Activated T-cell treated with anti-CD3 and anti-CD28 coated beads, Interleukin-2, amount 50 U/mL, for 48 hours (primary cell): ENCODE data around the gene AP1B1.
"Not testable (repeated sequence)": the region's sequence is repeated elsewhere in the genome, so short reads cannot be mapped to it uniquely, and the experiment has no call there.

Experiments
- DNase-seq, 2 experiments: peaks; one replicate each; pipeline ENCODE4 v3.0.0-alpha.2; 2020

Gene AP1B1

GRCh38 chr22:29346659-29347058 is 41.7 kb downstream of the AP1B1 start:
- no peak for DNase-seq

- no peak for DNase-seq
These were observed 42.4 kb downstream of the AP1B1 start for GRCh38 chr22:29345932-29346331.

DNA sequence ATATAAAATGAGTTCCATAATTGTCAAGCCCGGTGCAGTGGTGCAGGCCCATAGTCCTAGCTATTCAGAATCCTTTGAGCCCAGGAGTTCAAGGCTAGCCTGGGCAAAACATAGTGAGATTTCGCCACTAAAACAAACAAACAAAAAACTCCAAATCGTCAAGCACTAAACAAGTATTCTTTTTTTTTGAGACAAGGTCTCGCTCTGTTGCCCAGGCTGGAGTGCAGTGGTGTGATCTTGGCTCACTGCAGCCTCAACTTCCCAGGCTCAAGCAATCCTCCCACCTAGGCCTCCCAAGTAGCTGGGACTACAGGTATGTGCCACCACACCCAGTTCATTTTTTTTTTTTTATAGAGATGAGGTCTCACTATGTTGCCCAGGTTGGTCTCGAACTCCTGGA is 43.5 kb downstream of the AP1B1 start:
- not testable (repeated sequence) for DNase-seq

GRCh38 chr22:29344137-29344536 is 44.2 kb downstream of the AP1B1 start:
- no peak for DNase-seq

DNA sequence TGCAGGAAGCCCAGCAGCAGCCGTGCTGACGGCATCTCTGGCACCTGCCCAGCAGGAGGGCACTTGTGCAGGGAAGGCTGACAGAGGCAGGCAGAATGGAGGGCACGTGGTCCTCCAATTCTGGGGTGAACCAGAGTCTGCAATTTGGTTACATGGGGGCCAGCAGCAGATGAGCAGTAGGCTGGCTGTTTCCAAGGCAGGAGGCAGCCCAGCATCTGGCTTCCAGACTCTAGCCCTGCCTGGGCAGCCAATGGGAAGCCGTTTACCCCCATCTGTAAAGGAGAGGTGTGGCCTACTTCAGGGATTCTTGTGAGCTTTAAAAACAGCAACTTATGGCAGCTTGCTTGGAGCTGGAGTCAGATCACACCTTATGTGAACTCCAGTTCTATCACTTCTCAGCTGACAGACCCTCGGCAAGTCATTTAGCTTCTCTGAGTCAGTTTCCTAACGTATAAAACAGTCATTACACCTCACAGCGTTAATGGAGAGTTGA is 45.0 kb downstream of the AP1B1 start:
- no peak for DNase-seq

DNA sequence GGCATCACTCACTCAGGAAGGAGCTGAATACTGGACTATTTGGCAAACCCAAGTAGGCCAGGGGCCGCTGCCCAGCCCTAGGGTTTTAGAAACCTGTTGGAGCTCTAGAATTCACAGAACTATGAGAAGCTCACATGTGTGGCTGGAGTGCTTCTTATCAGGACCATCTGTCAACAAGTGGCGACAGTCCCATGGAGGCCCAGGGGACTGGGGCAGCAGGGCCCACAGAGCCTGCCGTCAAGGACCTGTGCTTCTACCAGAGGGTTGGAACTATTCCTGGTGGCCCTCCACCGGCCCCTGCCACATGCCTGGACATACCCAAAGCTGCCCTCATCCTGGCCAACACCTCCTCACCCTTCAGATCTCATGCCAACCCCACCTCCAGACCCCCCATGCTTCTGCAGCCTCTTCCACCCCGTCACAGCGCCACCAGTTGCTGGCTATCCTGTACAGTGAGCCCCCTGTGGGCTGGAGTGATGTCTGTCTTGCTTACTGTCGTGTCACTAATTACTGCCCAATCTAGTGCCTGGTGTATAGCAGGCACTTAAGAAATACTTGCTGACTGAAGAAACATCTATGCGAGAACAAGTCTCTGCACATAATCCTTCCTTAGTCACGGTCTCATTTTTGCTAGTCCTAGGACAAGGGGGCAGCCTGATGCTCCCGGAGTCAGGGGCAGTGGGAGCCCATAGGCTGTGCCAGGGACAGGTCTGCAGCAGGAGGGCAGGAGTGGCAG is 45.6 kb downstream of the AP1B1 start:
- no peak for DNase-seq

- no peak for DNase-seq
These were observed 46.2 kb downstream of the AP1B1 start for GRCh38 chr22:29342177-29342576.

GRCh38 chr22:29341849-29342127 is 46.6 kb downstream of the AP1B1 start:
- no peak for DNase-seq

DNA sequence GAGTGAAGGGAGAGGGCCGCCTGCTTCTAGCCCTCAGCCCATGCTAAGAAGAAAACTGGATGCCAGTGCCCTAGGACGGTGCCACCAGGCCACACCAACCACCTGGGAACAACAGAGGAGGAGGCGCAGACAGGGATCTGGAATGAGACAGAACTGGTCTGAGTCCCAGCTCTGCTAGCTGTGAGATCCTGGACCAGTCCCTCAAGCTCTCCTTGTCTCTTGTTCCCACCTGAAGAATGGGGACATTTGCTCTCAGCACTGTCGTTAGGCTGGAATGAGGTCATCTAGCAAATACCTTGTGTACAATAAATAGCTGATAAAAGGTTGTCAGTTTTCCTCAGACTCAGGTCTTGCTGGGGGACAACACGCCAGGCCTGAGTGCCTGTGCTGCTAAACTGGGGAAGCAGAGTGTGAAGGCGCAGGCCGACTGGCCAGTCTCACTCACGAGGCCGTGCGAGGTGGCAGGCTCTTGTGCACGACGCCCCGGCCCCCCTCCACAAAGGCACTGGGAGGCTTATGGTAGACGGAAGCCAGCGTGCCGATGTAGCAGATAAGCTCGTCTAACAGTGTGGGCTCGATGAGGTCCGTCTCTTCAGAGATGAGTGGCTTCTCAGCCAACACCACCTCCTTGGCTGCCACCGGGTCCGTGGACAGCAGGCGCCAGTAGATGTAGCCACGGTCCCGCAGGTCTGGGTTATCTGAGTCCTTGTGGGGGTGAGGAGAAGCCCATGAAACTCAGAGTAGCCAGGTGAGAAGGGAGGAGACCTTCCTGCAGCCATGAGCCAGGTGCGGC is 47.1 kb downstream of the AP1B1 start:
- no peak for DNase-seq

DNA sequence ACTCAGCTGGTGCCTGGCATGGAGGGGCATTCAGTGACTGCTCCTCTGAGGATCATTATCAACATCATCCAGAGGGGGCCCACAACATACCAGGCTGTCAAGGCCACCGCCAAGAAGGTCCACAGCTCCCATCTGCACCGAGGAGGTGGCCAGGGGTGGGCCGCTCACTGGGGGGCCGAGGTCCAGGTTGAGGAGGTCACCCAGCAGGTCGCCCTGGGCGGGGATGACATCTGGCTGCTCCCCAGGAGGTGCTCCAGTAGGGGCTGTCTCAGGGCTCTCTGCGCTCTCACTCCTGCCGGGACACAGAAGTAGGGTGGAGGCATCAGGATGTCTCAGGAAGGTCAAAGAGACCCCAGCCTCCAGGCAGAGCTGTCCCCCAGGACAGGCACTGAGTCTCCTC is 47.8 kb downstream of the AP1B1 start:
- no peak for DNase-seq

DNA sequence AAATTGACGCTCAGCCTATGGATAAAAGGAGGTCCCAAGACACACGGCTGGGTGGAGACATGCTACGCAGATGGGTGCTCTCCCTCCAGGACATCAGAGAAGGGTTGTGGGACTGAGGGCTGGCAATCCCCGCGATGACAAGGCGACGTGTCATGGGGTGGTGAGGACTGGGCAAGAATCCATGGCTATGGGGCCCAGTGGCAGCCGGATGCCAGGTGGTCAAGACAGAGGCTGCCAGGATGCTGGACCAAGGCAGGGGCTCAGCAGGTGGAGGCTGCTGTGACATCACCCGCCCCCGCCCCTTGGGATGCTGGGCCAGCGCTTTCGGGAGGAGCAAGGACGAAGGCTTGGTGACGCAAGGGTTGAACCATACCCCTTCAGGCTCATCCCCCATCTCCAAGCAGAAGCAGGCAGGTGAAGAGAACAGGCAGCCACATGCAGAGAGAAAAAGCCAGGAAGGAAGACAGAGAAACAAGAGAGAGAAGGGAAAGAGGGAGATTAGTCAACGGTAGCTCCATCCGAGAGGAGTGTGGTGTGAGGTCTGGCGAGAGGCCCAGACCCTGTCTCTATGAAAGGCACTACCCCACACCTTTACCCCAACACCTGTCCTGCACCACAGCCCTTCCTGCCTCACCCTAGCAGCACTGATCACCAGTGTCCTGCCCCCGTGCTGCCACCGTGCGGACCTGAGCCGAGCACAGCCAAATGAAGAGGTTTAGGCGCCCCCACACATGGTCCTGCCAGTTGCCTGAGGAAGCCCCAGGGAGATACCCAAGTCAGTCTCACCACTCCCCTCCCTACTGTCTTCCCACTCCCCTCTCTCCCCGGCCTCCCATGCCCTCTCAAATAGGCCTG is 48.8 kb downstream of the AP1B1 start:
- no peak for DNase-seq

GRCh38 chr22:29338398-29338797 is 50.0 kb downstream of the AP1B1 start:
- DNase-seq = no peak

DNA sequence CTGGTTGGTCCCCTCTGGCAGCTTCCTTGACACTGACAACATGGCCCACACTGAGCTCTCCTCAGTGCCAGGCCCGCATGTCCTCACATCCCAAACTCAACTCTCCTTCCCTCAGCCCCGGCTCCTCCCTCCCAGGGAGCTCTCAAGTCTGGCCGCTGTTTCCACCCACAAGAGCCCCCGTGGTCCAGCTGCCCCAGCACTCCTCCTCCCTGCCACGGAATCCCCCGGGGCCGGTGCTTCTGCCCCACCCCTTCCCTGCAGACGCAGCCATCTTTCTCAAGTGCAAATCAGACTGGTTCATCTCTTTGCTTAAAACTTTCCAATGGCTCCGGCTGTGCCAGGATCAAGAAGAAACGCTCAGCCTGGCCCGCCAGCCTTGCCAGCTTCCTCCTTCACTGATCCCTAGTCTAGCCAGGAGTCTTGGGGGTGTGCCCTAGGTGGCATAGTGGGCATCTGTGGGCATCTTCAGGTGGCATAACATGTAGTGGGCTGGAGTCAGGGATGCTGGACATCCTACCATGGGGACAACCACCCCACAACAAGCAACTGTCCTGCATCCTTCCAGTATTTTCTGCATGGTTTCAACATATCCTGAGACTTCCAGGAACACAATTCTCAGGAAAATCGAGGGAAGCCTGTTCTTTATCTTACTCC is 50.6 kb downstream of the AP1B1 start:
- DNase-seq = no peak

DNA sequence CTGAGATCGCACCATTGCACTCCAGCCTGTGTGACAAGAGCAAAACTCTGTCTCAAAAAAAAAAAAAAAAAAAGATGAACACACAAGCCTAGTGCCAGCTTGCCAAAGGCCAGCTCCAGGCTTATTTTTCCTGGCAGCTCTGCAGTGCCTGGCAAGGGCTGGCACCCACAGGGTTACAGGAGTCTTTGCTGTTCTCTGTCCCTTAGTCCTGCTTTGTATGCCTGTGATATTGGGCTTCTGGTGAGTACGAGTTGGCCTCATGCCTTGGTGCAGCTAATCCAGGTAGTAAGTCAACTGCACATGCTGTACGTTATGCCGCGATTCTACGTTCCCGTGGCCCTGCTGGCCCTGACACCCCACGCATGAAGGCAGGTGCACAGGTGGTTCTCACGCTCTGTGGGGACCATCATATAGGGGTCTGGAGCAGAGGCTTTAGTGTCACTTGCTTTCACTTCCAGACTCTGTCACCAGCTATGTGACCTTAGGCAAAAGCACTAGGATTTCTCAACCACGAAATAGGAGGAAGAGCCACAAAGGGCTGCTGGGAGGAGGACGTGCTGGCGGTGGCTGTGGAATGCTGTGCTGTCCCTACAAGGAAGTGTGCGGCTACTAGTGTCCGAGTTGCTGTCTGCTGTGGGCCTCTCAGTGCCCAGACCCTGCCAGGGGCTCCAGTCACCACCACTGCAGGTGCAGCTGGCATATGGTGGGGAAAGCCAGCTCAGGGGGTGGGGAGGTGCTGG is 51.4 kb downstream of the AP1B1 start:
- DNase-seq = no peak

DNA sequence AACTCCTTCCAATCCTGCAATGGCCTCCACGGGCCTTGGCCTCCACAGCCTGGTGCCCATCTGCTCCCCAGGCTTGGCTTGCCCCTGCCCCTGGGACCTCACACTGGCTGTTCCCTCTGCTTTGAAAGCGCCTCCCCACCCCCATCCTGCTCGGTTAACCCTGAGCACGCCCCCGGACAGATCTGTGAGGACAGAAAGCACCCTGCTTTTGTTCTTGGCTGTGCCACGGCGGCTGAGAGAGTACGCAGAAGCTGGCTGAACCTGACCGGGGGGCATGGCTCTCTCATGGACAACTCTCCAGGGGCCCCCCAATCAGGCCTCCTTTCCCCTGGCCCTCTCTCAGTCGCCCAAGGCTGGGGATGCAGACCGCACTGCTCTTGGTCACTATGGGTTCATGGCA is 52.7 kb downstream of the AP1B1 start:
- DNase-seq = no peak

GRCh38 chr22:29334696-29335344 is 53.5 kb downstream of the AP1B1 start:
- DNase-seq = no peak

- no peak for DNase-seq
These were observed 54.2 kb downstream of the AP1B1 start for GRCh38 chr22:29334148-29334547.

- no peak for DNase-seq
These were observed 55.4 kb downstream of the AP1B1 start for GRCh38 chr22:29332886-29333496.

GRCh38 chr22:29331658-29332300 is 56.6 kb downstream of the AP1B1 start:
- DNase-seq = no peak

DNA sequence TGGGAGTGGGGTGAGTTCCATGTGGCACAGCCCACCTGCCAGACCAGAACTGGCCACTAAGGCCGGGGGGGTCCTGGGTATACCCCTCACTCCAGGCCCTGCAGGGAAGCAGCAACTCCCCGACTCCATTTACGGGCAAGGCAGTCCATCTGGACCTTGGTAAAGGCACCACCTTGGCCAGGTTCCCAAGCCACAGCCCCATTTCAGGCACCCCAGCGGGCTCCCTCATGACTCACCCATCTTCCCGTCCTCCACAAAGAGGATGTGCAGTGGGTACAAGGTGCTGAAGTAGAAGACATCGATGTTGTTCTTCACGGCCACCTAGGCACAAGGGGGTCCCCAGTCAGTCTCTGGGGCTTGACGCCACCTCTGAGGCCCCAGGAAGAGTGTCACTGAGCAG is 57.2 kb downstream of the AP1B1 start:
- no peak for DNase-seq

DNA sequence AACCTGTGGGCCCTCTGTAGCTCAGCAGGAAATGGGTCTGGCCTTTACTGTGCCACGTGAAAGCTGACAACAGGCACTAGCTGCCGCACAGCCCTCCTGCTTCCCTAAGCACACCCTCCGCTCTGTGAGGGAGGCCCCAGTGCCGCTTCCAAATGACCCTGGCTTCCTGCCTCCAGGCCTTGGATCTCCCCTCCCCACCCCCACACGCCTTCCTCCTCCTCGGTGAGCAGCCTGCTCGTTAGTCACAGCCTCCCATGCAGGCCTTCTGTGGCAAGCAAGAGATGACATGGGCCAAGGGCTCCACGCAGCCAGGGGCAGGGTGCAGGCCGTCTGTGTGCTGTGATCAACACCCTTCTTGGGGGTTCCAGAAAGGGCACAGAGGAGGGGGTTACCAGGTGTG is 57.6 kb downstream of the AP1B1 start:
- DNase-seq = no peak
